Calu3 (cell line): ENCODE data around the gene MICAL3. TPM values are rescaled to one million over a fixed set of nuclear protein-coding genes. Genes with fewer than 3 reads are reported as not detected.

Experiments
- BruUV-seq: library from RNA; stranded (reverse); fragments of 400-500 nt; replicated peaks from 2 replicates; lab custom pipeline; 2021; lab: Mats Ljungman, UMichigan
- CTCF ChIA-PET: fragments of 300-600 bp; sonication (Branson Sonifier 250); formaldehyde crosslinking; loops from one replicate; lab custom pipeline; 2022; ENCODE audit warnings: antibody characterized with exemption; lab: Charles Lee
- DNase-seq: peaks from one replicate; pipeline ENCODE4 v3.0.0; 2022
- H3K27ac Mint-ChIP-seq: one replicate; pipeline ENCODE4 v1.8.0; 2022; ENCODE audit warnings: mixed read lengths; ENCODE audit not compliant: unreplicated experiment
- H3K27me3 Mint-ChIP-seq: one replicate; pipeline ENCODE4 v1.8.0; 2022; ENCODE audit warnings: mixed read lengths; ENCODE audit not compliant: unreplicated experiment
- H3K36me3 Mint-ChIP-seq: one replicate; pipeline ENCODE4 v1.8.0; 2022; ENCODE audit warnings: mild to moderate bottlenecking, moderate library complexity, mixed read lengths; ENCODE audit not compliant: insufficient read depth, unreplicated experiment
- H3K4me1 Mint-ChIP-seq: one replicate; pipeline ENCODE4 v1.8.0; 2022; ENCODE audit warnings: mild to moderate bottlenecking, low read depth, mixed read lengths; ENCODE audit not compliant: unreplicated experiment
- H3K4me3 Mint-ChIP-seq: one replicate; pipeline ENCODE4 v1.8.0; 2022; ENCODE audit warnings: mild to moderate bottlenecking, low read depth, moderate library complexity, mixed read lengths; ENCODE audit not compliant: unreplicated experiment
- H3K9me3 Mint-ChIP-seq: one replicate; pipeline ENCODE4 v1.8.0; 2022; ENCODE audit warnings: low read depth, mixed read lengths; ENCODE audit not compliant: unreplicated experiment
- CTCF ChIP-seq: fragments of 200-600 bp; IDR thresholded peaks from one replicate; pipeline ENCODE4 v1.8.0; 2022; ENCODE audit warnings: antibody characterized with exemption; ENCODE audit not compliant: unreplicated experiment
- intact Hi-C: fragments of 100-400 bp; cut with micrococcal nuclease; formaldehyde crosslinking; loops from one replicate; pipeline ENCODE4 v1.10.0; 2022; ENCODE audit not compliant: unreplicated experiment
- total RNA-seq: library from RNA; stranded (reverse); gene quantifications from 2 replicates; pipeline ENCODE4 v1.2.3, GENCODE V29; 2022

MICAL3 gene
- total RNA-seq, 1 experiment from 2014 or later: 60.6 TPM

- Mint-ChIP-seq H3K4me3 (no peak overlapping the region), H3K9me3 (no peaks in the 10 kb centered on the region), H3K27ac (no peak overlapping the region), H3K36me3 (no peaks in the 10 kb centered on the region), H3K27me3 (no peaks in the 10 kb centered on the region), H3K4me1 (peaks cover 42% of the 10 kb centered on the region)
- BruUV-seq: no TSS peak
- no peak for DNase-seq
- no peak for TF ChIP-seq CTCF
- CTCF ChIA-PET: interaction anchor here (0.6 kb wide), 1 partner anchor 48 kb away, joined by 3 read pairs; no protein-coding TSS in a partner anchor
- intact Hi-C loops: no loop called here
Observed at GRCh38 chr22:17954860-17955587, 69.3 kb downstream of the MICAL3 start.

- no peak overlapping the region for H3K4me3 Mint-ChIP-seq
- CTCF ChIA-PET: interaction anchor here (0.6 kb wide), 1 partner anchor 48 kb away, joined by 3 read pairs; no protein-coding TSS in a partner anchor
- no peaks in the 10 kb centered on the region for H3K36me3 Mint-ChIP-seq
- intact Hi-C loops: no loop called here
- no TSS peak for BruUV-seq
- DNase-seq: no peak
- H3K9me3 Mint-ChIP-seq: no peaks in the 10 kb centered on the region
- no peak for TF ChIP-seq CTCF
- peaks cover 48% of the 10 kb centered on the region for H3K4me1 Mint-ChIP-seq
- H3K27me3 Mint-ChIP-seq: no peaks in the 10 kb centered on the region
- H3K27ac Mint-ChIP-seq: peak overlapping the region; percentile 70
Observed at GRCh38 chr22:17954200-17954859, 70.0 kb downstream of the MICAL3 start.

GRCh38 chr22:17953147-17953546 is 71.2 kb downstream of the MICAL3 start:
- no TSS peak for BruUV-seq
- TF ChIP-seq CTCF: no peak
- Mint-ChIP-seq H3K27ac (no peak overlapping the region), H3K4me1 (peaks cover 48% of the 10 kb centered on the region), H3K27me3 (no peaks in the 10 kb centered on the region), H3K4me3 (no peak overlapping the region), H3K9me3 (no peaks in the 10 kb centered on the region), H3K36me3 (no peaks in the 10 kb centered on the region)
- DNase-seq: no peak
- CTCF ChIA-PET: interaction anchor here (0.5 to 1.0 kb wide), 2 partner anchors 33 to 36 kb away, joined by 3 read pairs; no protein-coding TSS in a partner anchor
- intact Hi-C loops: no loop called here

- H3K27me3 Mint-ChIP-seq: no peaks in the 10 kb centered on the region
- CTCF ChIA-PET: interaction anchor here (1.0 kb wide), 1 partner anchor 32 kb away, joined by 3 read pairs; no protein-coding TSS in a partner anchor
- H3K4me3 Mint-ChIP-seq: no peak overlapping the region
- H3K27ac Mint-ChIP-seq: no peak overlapping the region
- DNase-seq: no peak
- peaks cover 48% of the 10 kb centered on the region for H3K4me1 Mint-ChIP-seq
- no TSS peak for BruUV-seq
- no peak for TF ChIP-seq CTCF
- no peaks in the 10 kb centered on the region for H3K9me3 Mint-ChIP-seq
- no peaks in the 10 kb centered on the region for H3K36me3 Mint-ChIP-seq
- intact Hi-C loops: no loop called here
Observed at GRCh38 chr22:17952273-17952801, 72.0 kb downstream of the MICAL3 start.
